ENCODE results near the gene SLC2A5.
"Not testable (repeated sequence)": the region's sequence is repeated elsewhere in the genome, so short reads cannot be mapped to it uniquely, and the experiment has no call there.

The SLC2A5 gene

GRCh38 chr1:9101510-9102146, 32.2 kb upstream of the SLC2A5 start:
- Mint-ChIP-seq H3K9me3 (no peaks in the 10 kb centered on the region), H3K27me3 (no peaks in the 10 kb centered on the region)
- DNase-seq (ENCODE audit: low spot score in 2 of 2): no peak

GRCh38 chr1:9100471-9101043, 31.1 kb upstream of the SLC2A5 start:
- Mint-ChIP-seq H3K4me3 (no peak overlapping the region), H3K27ac (ENCODE audit: low read depth) (no peak overlapping the region), H3K9me3 (no peaks in the 10 kb centered on the region), H3K4me1 (no peaks in the 10 kb centered on the region), H3K27me3 (no peaks in the 10 kb centered on the region), H3K36me3 (ENCODE audit: insufficient read depth) (peaks cover 4% of the 10 kb centered on the region)
- DNase-seq (ENCODE audit: low spot score in 2 of 2): no peak
- no peak for ATAC-seq (replicated peaks; ENCODE audit: extremely low read depth, poor library complexity, severe bottlenecking)

More at GRCh38 chr1:9101510-9102146, 32.2 kb upstream of the SLC2A5 start:
- no peaks in the 10 kb centered on the region for H3K4me1 Mint-ChIP-seq
- H3K36me3 Mint-ChIP-seq (ENCODE audit: insufficient read depth): peaks cover 4% of the 10 kb centered on the region
- H3K27ac Mint-ChIP-seq (ENCODE audit: low read depth): no peak overlapping the region
- H3K4me3 Mint-ChIP-seq: no peak overlapping the region
- no peak for ATAC-seq (replicated peaks; ENCODE audit: extremely low read depth, poor library complexity, severe bottlenecking)

DNA sequence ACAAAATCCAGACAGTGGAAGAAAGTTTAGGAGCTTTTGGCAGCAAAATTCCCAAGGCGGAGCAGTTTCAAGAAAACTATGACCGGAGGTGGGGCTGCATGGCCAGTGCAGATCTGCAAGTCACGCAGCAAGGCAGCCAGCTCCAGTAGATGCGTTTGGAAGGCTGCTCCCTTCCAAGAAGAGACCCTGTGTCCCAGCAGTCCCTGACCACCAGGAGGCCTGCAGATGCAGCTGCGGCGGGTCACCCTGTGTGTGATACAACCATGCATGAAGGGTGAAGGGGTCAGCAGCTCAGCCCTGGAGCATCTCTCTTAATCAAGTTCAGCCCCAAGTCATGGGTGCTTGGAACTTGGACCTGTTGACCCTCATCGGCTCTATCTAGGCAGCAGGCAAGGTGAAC, 30.1 kb upstream of the SLC2A5 start:
- no peak overlapping the region for H3K4me3 Mint-ChIP-seq
- H3K9me3 Mint-ChIP-seq: no peaks in the 10 kb centered on the region
- H3K27me3 Mint-ChIP-seq: no peaks in the 10 kb centered on the region
- H3K36me3 Mint-ChIP-seq (ENCODE audit: insufficient read depth): peaks cover 4% of the 10 kb centered on the region
- H3K27ac Mint-ChIP-seq (ENCODE audit: low read depth): no peak overlapping the region
- no peaks in the 10 kb centered on the region for H3K4me1 Mint-ChIP-seq
- no peak for DNase-seq (ENCODE audit: low spot score in 2 of 2)
- no peak for ATAC-seq (replicated peaks; ENCODE audit: extremely low read depth, poor library complexity, severe bottlenecking)

- Mint-ChIP-seq H3K27me3 (no peaks in the 10 kb centered on the region), H3K9me3 (no peaks in the 10 kb centered on the region), H3K27ac (ENCODE audit: low read depth) (no peak overlapping the region), H3K36me3 (ENCODE audit: insufficient read depth) (peaks cover 3% of the 10 kb centered on the region), H3K4me3 (no peak overlapping the region), H3K4me1 (no peaks in the 10 kb centered on the region)
- DNase-seq (ENCODE audit: low spot score in 2 of 2) (no peak), ATAC-seq (replicated peaks; ENCODE audit: extremely low read depth, poor library complexity, severe bottlenecking) (no peak)
Observed at GRCh38 chr1:9097947-9098705, 28.7 kb upstream of the SLC2A5 start.

GRCh38 chr1:9095818-9096217, 26.4 kb upstream of the SLC2A5 start:
- DNase-seq (ENCODE audit: low spot score in 2 of 2): no peak
- Mint-ChIP-seq H3K36me3 (ENCODE audit: insufficient read depth) (no peaks in the 10 kb centered on the region), H3K27ac (ENCODE audit: low read depth) (no peak overlapping the region), H3K4me3 (no peak overlapping the region), H3K9me3 (no peaks in the 10 kb centered on the region), H3K4me1 (no peaks in the 10 kb centered on the region), H3K27me3 (no peaks in the 10 kb centered on the region)
- no peak for ATAC-seq (replicated peaks; ENCODE audit: extremely low read depth, poor library complexity, severe bottlenecking)

DNA sequence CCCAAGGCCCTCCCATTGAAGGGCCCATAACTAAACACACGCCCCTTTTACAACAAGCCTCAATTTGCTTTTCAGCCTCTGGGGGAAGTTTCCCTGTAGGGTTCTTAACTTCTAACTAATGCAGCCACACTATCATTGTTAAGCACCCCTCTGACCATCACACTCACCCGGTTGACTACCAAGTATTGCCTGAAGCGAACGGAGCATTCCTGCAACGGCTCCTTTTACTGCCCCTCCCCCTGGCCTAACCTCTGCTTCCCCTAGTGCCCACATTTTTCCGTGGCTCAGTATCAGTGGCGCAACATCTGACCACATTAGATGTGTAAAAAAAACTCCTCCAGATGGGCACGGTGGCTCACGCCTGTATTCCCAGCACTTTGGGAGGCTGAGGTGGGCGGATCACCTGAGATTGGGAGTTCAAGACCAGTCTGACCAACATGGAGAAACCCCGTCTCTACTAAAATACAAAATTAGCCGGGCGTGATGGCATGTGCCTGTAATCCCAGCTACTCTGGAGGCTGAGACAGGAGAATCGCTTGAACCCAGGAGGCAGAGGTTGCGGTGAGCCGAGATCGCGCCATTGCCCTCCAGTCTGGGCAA, 24.7 kb upstream of the SLC2A5 start:
- not testable (repeated sequence) for H3K27ac Mint-ChIP-seq (ENCODE audit: low read depth)

GRCh38 chr1:9093581-9093980, 24.1 kb upstream of the SLC2A5 start:
- H3K4me1 Mint-ChIP-seq: no peaks in the 10 kb centered on the region
- DNase-seq (ENCODE audit: low spot score in 2 of 2): no peak
- no peaks in the 10 kb centered on the region for H3K27me3 Mint-ChIP-seq
- no peaks in the 10 kb centered on the region for H3K9me3 Mint-ChIP-seq
- no peak overlapping the region for H3K27ac Mint-ChIP-seq (ENCODE audit: low read depth)
- no peak overlapping the region for H3K4me3 Mint-ChIP-seq
- H3K36me3 Mint-ChIP-seq (ENCODE audit: insufficient read depth): no peaks in the 10 kb centered on the region
- no peak for ATAC-seq (replicated peaks; ENCODE audit: extremely low read depth, poor library complexity, severe bottlenecking)

More for the DNA sequence above, 24.7 kb upstream of the SLC2A5 start:
- not testable (repeated sequence) for H3K4me3 Mint-ChIP-seq; DNase-seq (ENCODE audit: low spot score in 2 of 2); ATAC-seq (replicated peaks; ENCODE audit: extremely low read depth, poor library complexity, severe bottlenecking); H3K9me3 Mint-ChIP-seq; H3K4me1 Mint-ChIP-seq; H3K36me3 Mint-ChIP-seq (ENCODE audit: insufficient read depth); H3K27me3 Mint-ChIP-seq

DNA sequence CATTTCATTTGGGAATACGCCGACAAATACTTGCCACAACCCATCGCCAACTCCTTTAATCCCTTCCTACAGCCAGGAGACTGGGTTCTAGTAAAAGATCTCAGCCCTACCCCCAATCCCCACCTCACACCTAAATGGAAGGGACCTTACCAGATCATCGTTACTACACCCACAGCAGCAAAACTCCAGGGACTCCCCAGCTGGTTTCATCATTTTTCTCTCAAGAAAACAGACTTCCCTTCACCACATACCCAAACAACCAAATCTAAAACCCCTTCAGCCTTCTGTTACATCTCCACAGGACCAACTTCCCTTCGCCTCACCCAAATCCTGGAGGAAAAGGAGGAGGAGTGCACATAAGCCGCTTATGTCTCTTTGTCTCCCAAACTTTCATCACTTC, 23.7 kb upstream of the SLC2A5 start:
- Mint-ChIP-seq H3K4me1 (no peaks in the 10 kb centered on the region), H3K9me3 (no peaks in the 10 kb centered on the region), H3K36me3 (ENCODE audit: insufficient read depth) (no peaks in the 10 kb centered on the region), H3K27ac (ENCODE audit: low read depth) (no peak overlapping the region), H3K4me3 (no peak overlapping the region), H3K27me3 (no peaks in the 10 kb centered on the region)
- no peak for DNase-seq (ENCODE audit: low spot score in 2 of 2)
- ATAC-seq (replicated peaks; ENCODE audit: extremely low read depth, poor library complexity, severe bottlenecking): no peak

- Mint-ChIP-seq H3K27me3 (peaks cover 10% of the 10 kb centered on the region), H3K36me3 (ENCODE audit: insufficient read depth) (peaks cover 1% of the 10 kb centered on the region), H3K4me3 (no peak overlapping the region), H3K9me3 (no peaks in the 10 kb centered on the region), H3K27ac (ENCODE audit: low read depth) (no peak overlapping the region), H3K4me1 (no peaks in the 10 kb centered on the region)
- DNase-seq (ENCODE audit: low spot score in 2 of 2): no peak
- no peak for ATAC-seq (replicated peaks; ENCODE audit: extremely low read depth, poor library complexity, severe bottlenecking)
Observed at GRCh38 chr1:9088807-9089206, 19.4 kb upstream of the SLC2A5 start.

DNA sequence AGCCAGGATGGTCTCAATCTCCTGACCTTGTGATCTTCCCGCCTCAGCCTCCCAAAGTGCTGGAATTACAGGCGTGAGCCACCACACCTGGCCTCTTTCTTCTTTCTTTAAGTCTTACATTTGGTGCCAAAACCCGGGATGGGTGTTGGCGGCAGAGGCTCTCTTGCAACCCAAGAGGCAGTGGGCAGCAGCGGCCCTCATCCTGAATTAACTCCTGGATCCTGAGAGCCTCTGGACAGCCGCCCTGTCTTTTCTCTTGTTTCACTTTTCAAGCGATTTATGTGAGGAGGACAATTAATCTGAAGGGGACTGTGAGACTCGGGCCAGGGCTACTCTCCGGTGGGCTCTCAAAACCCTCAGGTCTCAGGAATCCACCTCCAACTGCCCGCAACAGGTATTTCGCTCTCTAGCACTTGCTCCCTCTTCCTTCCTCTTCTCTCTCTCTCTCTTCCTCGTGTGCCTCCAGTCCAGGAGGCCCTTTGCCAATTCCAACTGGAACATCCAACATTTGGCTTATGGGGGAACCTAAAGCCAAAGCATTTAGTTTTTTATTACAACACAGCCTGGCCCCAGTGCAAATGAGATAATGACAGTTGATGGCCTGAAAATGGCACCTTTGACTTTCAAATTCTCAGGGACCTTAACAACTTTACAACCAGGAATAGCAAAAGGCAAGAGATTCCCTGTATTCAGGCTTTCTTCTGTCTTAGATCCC, 18.1 kb upstream of the SLC2A5 start:
- Mint-ChIP-seq H3K4me1 (no peaks in the 10 kb centered on the region), H3K27me3 (peaks cover 10% of the 10 kb centered on the region), H3K27ac (ENCODE audit: low read depth) (no peak overlapping the region)

DNA sequence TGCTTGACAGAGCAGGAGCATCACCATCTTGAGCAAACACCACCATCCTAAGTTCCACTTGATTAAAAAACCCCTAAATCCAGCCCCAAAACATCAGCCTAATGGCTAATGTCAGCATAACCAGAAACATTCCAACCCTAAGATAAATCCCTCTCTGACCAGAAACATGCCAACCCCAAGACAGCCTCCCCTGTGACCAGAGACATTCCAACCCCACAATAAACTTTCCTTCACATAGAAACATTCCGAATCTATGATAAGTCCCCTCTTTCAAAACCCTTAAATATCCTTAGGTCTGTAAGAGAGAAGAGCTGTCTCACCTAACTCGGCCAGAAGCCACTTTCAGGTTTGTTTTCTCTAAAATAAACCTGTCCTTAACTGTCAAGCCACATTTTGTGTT, 17.4 kb upstream of the SLC2A5 start:
- Mint-ChIP-seq H3K9me3 (no peaks in the 10 kb centered on the region), H3K4me1 (no peaks in the 10 kb centered on the region), H3K27ac (ENCODE audit: low read depth) (no peak overlapping the region)

More for the DNA sequence above, 18.1 kb upstream of the SLC2A5 start:
- Mint-ChIP-seq H3K4me3 (no peak overlapping the region), H3K36me3 (ENCODE audit: insufficient read depth) (peaks cover 1% of the 10 kb centered on the region), H3K9me3 (no peaks in the 10 kb centered on the region)
- ATAC-seq (replicated peaks; ENCODE audit: extremely low read depth, poor library complexity, severe bottlenecking): no peak
- DNase-seq (ENCODE audit: low spot score in 2 of 2): no peak

GRCh38 chr1:9086045-9086444, 16.6 kb upstream of the SLC2A5 start:
- Mint-ChIP-seq H3K27ac (ENCODE audit: low read depth) (no peak overlapping the region), H3K27me3 (peaks cover 10% of the 10 kb centered on the region), H3K4me3 (no peak overlapping the region), H3K4me1 (no peaks in the 10 kb centered on the region), H3K9me3 (no peaks in the 10 kb centered on the region), H3K36me3 (ENCODE audit: insufficient read depth) (peaks cover 1% of the 10 kb centered on the region)
- DNase-seq (ENCODE audit: low spot score in 2 of 2) (no peak), ATAC-seq (replicated peaks; ENCODE audit: extremely low read depth, poor library complexity, severe bottlenecking) (no peak)

More for the DNA sequence above, 17.4 kb upstream of the SLC2A5 start:
- ATAC-seq (replicated peaks; ENCODE audit: extremely low read depth, poor library complexity, severe bottlenecking) (no peak), DNase-seq (ENCODE audit: low spot score in 2 of 2) (no peak)
- Mint-ChIP-seq H3K4me3 (no peak overlapping the region), H3K27me3 (peaks cover 10% of the 10 kb centered on the region), H3K36me3 (ENCODE audit: insufficient read depth) (peaks cover 1% of the 10 kb centered on the region)
